ENCODE results near the gene CNTN2.

GRCh38 chr1:205038132-205038786 lies 4.8 kb upstream of the CNTN2 start:
- TF ChIP-seq CTCF (IDR thresholded peaks at IDR 0.05) (no peak), POLR2AphosphoS5 (IDR thresholded peaks at IDR 0.05; ENCODE audit: low read depth, low read length) (no peak), REST (IDR thresholded peaks at IDR 0.05; ENCODE audit: insufficient read depth in 1 of 2, low read depth in 2 of 2, low read length in 1 of 2) (no peak)

Data from Panc1 (cell line).